ENCODE results near the gene CRHR1. TPM values are rescaled to one million over a fixed set of nuclear protein-coding genes. Genes with fewer than 3 reads are reported as not detected.
"Not testable (repeated sequence)": the region's sequence is repeated elsewhere in the genome, so short reads cannot be mapped to it uniquely, and the experiment has no call there.

Gene CRHR1
- total RNA-seq (2014; rRNA removed; shearing (Covaris generic)): not detected in 2 replicates

- Histone ChIP-seq H3K27me3 (replicated peaks) (peaks cover 96% of the 10 kb centered on the region), H3K9me3 (replicated peaks) (0 out of 2 replicates have a peak, but pooled peaks cover 4% of the 10 kb centered on the region), H3K36me3 (no peaks in the 10 kb centered on the region), H3K4me3 (no peak within 1 kb of the TSS), H3K27ac (no peak within 1 kb of the TSS), H3K4me1 (replicated peaks) (peaks cover 16% of the 10 kb centered on the region)
- no peak for DNase-seq (ENCODE audit: low read depth in 1 of 2, low spot score in 2 of 2)
These were observed at the start of gene CRHR1 for GRCh38 chr17:45784293-45784740. CRHR1 (plus strand) TSS chr17:45784320; CDS start chr17:45784545, 225 bp downstream.

GRCh38 chr17:45734598-45734997 is 49.5 kb upstream of the CRHR1 start:
- Histone ChIP-seq H3K36me3 (no peaks in the 10 kb centered on the region), H3K27me3 (replicated peaks) (peaks cover 22% of the 10 kb centered on the region), H3K4me1 (replicated peaks) (no peaks in the 10 kb centered on the region), H3K9me3 (replicated peaks) (peaks cover 13% of the 10 kb centered on the region), H3K27ac (no peak overlapping the region), H3K4me3 (no peak overlapping the region)
- DNase-seq (ENCODE audit: low read depth in 1 of 2, low spot score in 2 of 2): no peak

GRCh38 chr17:45735488-45735887 is 48.6 kb upstream of the CRHR1 start:
- Histone ChIP-seq H3K4me3 (no peak overlapping the region), H3K27ac (no peak overlapping the region), H3K36me3 (no peaks in the 10 kb centered on the region), H3K27me3 (replicated peaks) (peaks cover 22% of the 10 kb centered on the region), H3K4me1 (replicated peaks) (no peaks in the 10 kb centered on the region), H3K9me3 (replicated peaks) (peaks cover 13% of the 10 kb centered on the region)
- no peak for DNase-seq (ENCODE audit: low read depth in 1 of 2, low spot score in 2 of 2)

- Histone ChIP-seq H3K4me1 (replicated peaks) (no peaks in the 10 kb centered on the region), H3K27me3 (replicated peaks) (peaks cover 55% of the 10 kb centered on the region), H3K27ac (no peak overlapping the region), H3K36me3 (no peaks in the 10 kb centered on the region), H3K4me3 (no peak overlapping the region), H3K9me3 (replicated peaks) (no peaks in the 10 kb centered on the region; the same call in 1 of the 2 replicates)
- DNase-seq (ENCODE audit: low read depth in 1 of 2, low spot score in 2 of 2): no peak
These were observed 44.3 kb upstream of the CRHR1 start for GRCh38 chr17:45739786-45740185.

GRCh38 chr17:45740553-45741330 is 43.4 kb upstream of the CRHR1 start:
- Histone ChIP-seq H3K36me3 (no peaks in the 10 kb centered on the region), H3K4me3 (no peak overlapping the region), H3K27me3 (replicated peaks) (peaks cover 54% of the 10 kb centered on the region), H3K27ac (no peak overlapping the region), H3K4me1 (replicated peaks) (no peaks in the 10 kb centered on the region), H3K9me3 (replicated peaks) (no peaks in the 10 kb centered on the region; the same call in 1 of the 2 replicates)
- DNase-seq (ENCODE audit: low read depth in 1 of 2, low spot score in 2 of 2): peak in 1 of 2 experiments; percentile 30

- no peak overlapping the region for H3K4me3 ChIP-seq
- H3K36me3 ChIP-seq: no peaks in the 10 kb centered on the region
- no peaks in the 10 kb centered on the region for H3K4me1 ChIP-seq (replicated peaks)
- H3K27ac ChIP-seq: no peak overlapping the region
- H3K9me3 ChIP-seq (replicated peaks): no peaks in the 10 kb centered on the region; the same call in 1 of the 2 replicates
- no peak for DNase-seq (ENCODE audit: low read depth in 1 of 2, low spot score in 2 of 2)
- peaks cover 54% of the 10 kb centered on the region for H3K27me3 ChIP-seq (replicated peaks)
These were observed 41.9 kb upstream of the CRHR1 start for GRCh38 chr17:45742251-45742650.

- DNase-seq (ENCODE audit: low read depth in 1 of 2, low spot score in 2 of 2): no peak
- no peaks in the 10 kb centered on the region; the same call in 1 of the 2 replicates for H3K9me3 ChIP-seq (replicated peaks)
- no peak overlapping the region for H3K27ac ChIP-seq
- H3K36me3 ChIP-seq: no peaks in the 10 kb centered on the region
- H3K4me1 ChIP-seq (replicated peaks): no peaks in the 10 kb centered on the region
- H3K4me3 ChIP-seq: no peak overlapping the region
- peaks cover 67% of the 10 kb centered on the region for H3K27me3 ChIP-seq (replicated peaks)
These were observed 40.3 kb upstream of the CRHR1 start for GRCh38 chr17:45743626-45744326.

GRCh38 chr17:45744826-45745225 is 39.3 kb upstream of the CRHR1 start:
- H3K4me1 ChIP-seq (replicated peaks); H3K4me3 ChIP-seq; DNase-seq (ENCODE audit: low read depth in 1 of 2, low spot score in 2 of 2); H3K9me3 ChIP-seq (replicated peaks); H3K36me3 ChIP-seq; H3K27ac ChIP-seq: not testable (repeated sequence)
- peaks cover 73% of the 10 kb centered on the region for H3K27me3 ChIP-seq (replicated peaks)

GRCh38 chr17:45745601-45746494 is 38.3 kb upstream of the CRHR1 start:
- Histone ChIP-seq H3K4me3 (no peak overlapping the region), H3K4me1 (replicated peaks) (no peaks in the 10 kb centered on the region), H3K9me3 (replicated peaks) (no peaks in the 10 kb centered on the region; the same call in 1 of the 2 replicates), H3K36me3 (no peaks in the 10 kb centered on the region), H3K27me3 (replicated peaks) (peaks cover 81% of the 10 kb centered on the region), H3K27ac (no peak overlapping the region)
- DNase-seq (ENCODE audit: low read depth in 1 of 2, low spot score in 2 of 2): no peak

- no peak for DNase-seq (ENCODE audit: low read depth in 1 of 2, low spot score in 2 of 2)
- Histone ChIP-seq H3K27me3 (replicated peaks) (peaks cover 86% of the 10 kb centered on the region), H3K4me1 (replicated peaks) (no peaks in the 10 kb centered on the region), H3K36me3 (no peaks in the 10 kb centered on the region), H3K9me3 (replicated peaks) (no peaks in the 10 kb centered on the region; the same call in 1 of the 2 replicates), H3K4me3 (no peak overlapping the region), H3K27ac (no peak overlapping the region)
These were observed 36.2 kb upstream of the CRHR1 start for GRCh38 chr17:45747911-45748310.

GRCh38 chr17:45748731-45749310 is 35.3 kb upstream of the CRHR1 start:
- Histone ChIP-seq H3K27me3 (replicated peaks) (peaks cover 78% of the 10 kb centered on the region), H3K36me3 (no peaks in the 10 kb centered on the region), H3K27ac (no peak overlapping the region), H3K4me3 (no peak overlapping the region), H3K9me3 (replicated peaks) (no peaks in the 10 kb centered on the region), H3K4me1 (replicated peaks) (no peaks in the 10 kb centered on the region)
- DNase-seq (ENCODE audit: low read depth in 1 of 2, low spot score in 2 of 2): no peak

GRCh38 chr17:45749831-45750335 is 34.2 kb upstream of the CRHR1 start:
- DNase-seq (ENCODE audit: low read depth in 1 of 2, low spot score in 2 of 2): no peak
- Histone ChIP-seq H3K9me3 (replicated peaks) (no peaks in the 10 kb centered on the region), H3K4me1 (replicated peaks) (no peaks in the 10 kb centered on the region), H3K27ac (no peak overlapping the region), H3K36me3 (no peaks in the 10 kb centered on the region), H3K27me3 (replicated peaks) (peaks cover 76% of the 10 kb centered on the region), H3K4me3 (no peak overlapping the region)

Data from SJSA1 (cell line).